ACC112 (cell line): ENCODE results near the gene GRM8.
A peak's percentile ranks its signal among the peaks of the same experiment; 100 is the strongest.

Source experiments
- H2AFZ ChIP-seq: fragments of 200-600 bp; sonication (generic); one replicate; pipeline ENCODE4 v1.6.0; 2017; ENCODE audit warnings: antibody characterized with exemption, low read length; ENCODE audit not compliant: unreplicated experiment
- H3K27ac ChIP-seq: fragments of 200-600 bp; sonication (generic); 2 replicates; pipeline ENCODE4 v1.5.1; 2014; ENCODE audit warnings: low read depth, mild to moderate bottlenecking, antibody characterized with exemption, low read length, moderate library complexity
- H3K27me3 ChIP-seq: fragments of 200-600 bp; sonication (generic); 2 replicates; pipeline ENCODE4 v1.6.1; 2014; ENCODE audit warnings: mild to moderate bottlenecking, antibody characterized with exemption, low read length, moderate library complexity, mixed read lengths; ENCODE audit not compliant: insufficient read depth
- H3K36me3 ChIP-seq: fragments of 200-600 bp; sonication (generic); 2 replicates; pipeline ENCODE4 v1.6.1; 2016; ENCODE audit warnings: mild to moderate bottlenecking, antibody characterized with exemption, low read length, moderate library complexity, mixed read lengths; ENCODE audit not compliant: insufficient read depth
- H3K4me1 ChIP-seq: fragments of 200-600 bp; sonication (generic); one replicate; pipeline ENCODE4 v1.6.1; 2016; ENCODE audit warnings: low read length, mixed read lengths; ENCODE audit not compliant: insufficient read depth, unreplicated experiment, control insufficient read depth
- H3K4me3 ChIP-seq: fragments of 200-600 bp; sonication (generic); 2 replicates; pipeline ENCODE4 v1.5.1; 2014; ENCODE audit warnings: mild to moderate bottlenecking, low read depth, low read length
- H3K79me2 ChIP-seq: fragments of 200-600 bp; sonication (generic); one replicate; pipeline ENCODE4 v1.6.0; 2016; ENCODE audit warnings: low read length; ENCODE audit not compliant: control insufficient read depth, unreplicated experiment, insufficient read depth

The GRM8 gene

GRCh38 chr7:126750207-126750911 is 502.4 kb downstream of the GRM8 start:
- Histone ChIP-seq H2AFZ (no peak overlapping the region), H3K4me3 (no peak overlapping the region)

GRCh38 chr7:126728967-126729366 is 523.8 kb downstream of the GRM8 start:
- H3K4me3 ChIP-seq, result no peak overlapping the region
- no peaks in the 10 kb centered on the region for H3K27me3 ChIP-seq
- no peaks in the 10 kb centered on the region for H3K79me2 ChIP-seq
- no peaks in the 10 kb centered on the region for H3K4me1 ChIP-seq
- H2AFZ ChIP-seq, result no peak overlapping the region
- no peak overlapping the region for H3K27ac ChIP-seq
- no peaks in the 10 kb centered on the region for H3K36me3 ChIP-seq

More at GRCh38 chr7:126750207-126750911, 502.4 kb downstream of the GRM8 start:
- Histone ChIP-seq H3K36me3 (no peaks in the 10 kb centered on the region), H3K4me1 (no peaks in the 10 kb centered on the region), H3K27me3 (no peaks in the 10 kb centered on the region), H3K27ac (no peak overlapping the region), H3K79me2 (no peaks in the 10 kb centered on the region)

DNA sequence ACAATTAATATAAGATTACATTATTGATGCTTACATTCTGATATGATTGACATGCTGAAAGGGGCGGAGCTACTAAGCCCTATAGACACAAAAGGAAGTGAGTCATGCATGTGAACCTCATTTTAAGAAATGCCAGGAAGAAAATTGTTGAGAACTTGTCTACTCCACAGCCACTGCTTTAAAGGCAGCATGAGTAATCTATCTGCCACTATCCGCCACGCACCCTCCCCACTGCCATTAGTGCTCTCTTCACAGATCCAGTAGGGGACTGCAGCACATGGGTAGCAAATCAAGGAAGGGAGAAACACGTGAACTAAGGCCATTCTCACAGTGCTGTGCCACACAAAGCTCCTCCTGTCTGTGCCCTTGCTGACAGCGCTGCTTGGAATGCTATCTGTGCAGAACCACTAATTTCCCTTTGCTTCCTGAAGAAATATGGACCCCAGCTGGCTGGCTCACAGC is 524.8 kb downstream of the GRM8 start:
- H3K27me3 ChIP-seq, result no peaks in the 10 kb centered on the region
- no peak overlapping the region for H2AFZ ChIP-seq
- H3K79me2 ChIP-seq, result no peaks in the 10 kb centered on the region
- H3K4me1 ChIP-seq, result no peaks in the 10 kb centered on the region
- H3K27ac ChIP-seq, result no peak overlapping the region
- no peaks in the 10 kb centered on the region for H3K36me3 ChIP-seq
- no peak overlapping the region for H3K4me3 ChIP-seq

DNA sequence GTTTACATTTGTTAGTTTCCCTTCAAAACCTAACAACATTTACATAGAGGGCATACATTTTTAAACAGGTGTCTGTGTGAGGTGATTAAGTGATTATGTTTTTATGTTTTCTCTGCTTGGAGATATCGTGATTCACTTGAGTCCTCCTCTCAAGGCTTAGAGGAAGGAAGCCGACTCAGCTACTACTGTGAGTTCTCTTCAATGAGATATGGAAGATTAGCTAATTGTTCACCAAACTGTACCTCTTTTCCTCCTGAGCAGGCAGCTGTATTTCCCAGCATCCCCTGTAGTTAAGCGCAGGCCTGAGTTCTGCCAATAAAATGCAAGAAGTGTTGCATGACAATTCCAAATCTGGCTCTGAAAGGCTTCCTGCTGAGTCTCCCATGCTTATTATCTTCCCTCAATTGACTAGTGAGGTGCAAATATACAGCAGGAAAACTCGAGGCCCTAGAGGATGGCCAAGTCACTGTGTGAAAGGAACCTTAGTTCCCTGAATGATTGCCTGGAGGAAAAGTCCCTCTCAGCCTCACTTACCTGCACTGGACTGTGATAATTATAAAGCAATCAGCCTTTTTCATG is 528.7 kb downstream of the GRM8 start:
- Histone ChIP-seq H3K4me3 (no peak overlapping the region), H3K27ac (no peak overlapping the region), H3K79me2 (no peaks in the 10 kb centered on the region), H2AFZ (no peak overlapping the region), H3K4me1 (no peaks in the 10 kb centered on the region), H3K36me3 (no peaks in the 10 kb centered on the region), H3K27me3 (no peaks in the 10 kb centered on the region)

- Histone ChIP-seq H3K4me3 (no peak overlapping the region), H2AFZ (no peak overlapping the region), H3K27ac (no peak overlapping the region), H3K36me3 (no peaks in the 10 kb centered on the region), H3K79me2 (no peaks in the 10 kb centered on the region), H3K4me1 (no peaks in the 10 kb centered on the region), H3K27me3 (no peaks in the 10 kb centered on the region)
Observed at GRCh38 chr7:126720232-126720631, 532.5 kb downstream of the GRM8 start.

DNA sequence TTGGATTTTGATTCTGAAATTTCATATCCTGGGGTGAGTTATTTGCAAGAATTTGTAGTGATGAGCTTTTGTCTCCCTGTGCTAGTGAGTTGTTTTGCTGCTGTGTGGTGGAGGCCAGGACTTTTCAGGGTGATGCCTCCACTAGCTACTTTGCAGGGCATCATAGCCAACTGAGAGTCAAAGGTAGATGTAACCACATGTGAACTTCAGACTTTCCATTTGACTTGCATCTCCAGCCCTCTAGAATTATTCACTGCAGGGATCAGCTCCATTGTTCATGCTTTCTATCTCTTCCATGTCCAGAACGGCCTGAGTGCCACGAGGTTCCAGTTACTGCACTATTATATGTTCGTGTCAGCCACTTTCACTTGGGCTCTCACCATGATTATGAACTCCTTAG is 534.3 kb downstream of the GRM8 start:
- Histone ChIP-seq H3K36me3 (no peaks in the 10 kb centered on the region), H3K4me3 (no peak overlapping the region), H3K27ac (no peak overlapping the region), H3K27me3 (no peaks in the 10 kb centered on the region), H3K4me1 (no peaks in the 10 kb centered on the region), H2AFZ (no peak overlapping the region), H3K79me2 (no peaks in the 10 kb centered on the region)

DNA sequence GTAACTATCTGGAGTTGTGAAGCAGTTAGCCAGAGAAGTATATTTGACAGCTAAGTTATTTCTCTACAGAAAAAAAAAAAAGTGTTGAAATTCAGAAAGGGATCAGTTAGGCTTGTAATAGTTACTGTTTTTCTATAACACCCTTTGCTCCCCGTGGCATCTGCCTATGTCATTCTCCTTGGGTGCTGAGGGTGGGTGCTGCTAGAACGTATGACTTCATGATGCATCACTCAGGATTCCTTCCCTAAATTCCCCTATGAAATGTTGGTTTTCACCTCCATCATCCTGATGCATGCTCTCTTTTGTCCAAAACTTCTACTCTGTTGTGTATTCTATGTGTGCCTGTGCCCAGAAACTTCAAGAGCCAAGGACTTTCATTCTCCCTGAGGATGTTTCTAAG is 536.4 kb downstream of the GRM8 start:
- Histone ChIP-seq H3K4me1 (no peaks in the 10 kb centered on the region), H3K27me3 (no peaks in the 10 kb centered on the region), H2AFZ (no peak overlapping the region), H3K36me3 (no peaks in the 10 kb centered on the region), H3K4me3 (no peak overlapping the region), H3K27ac (no peak overlapping the region), H3K79me2 (no peaks in the 10 kb centered on the region)

DNA sequence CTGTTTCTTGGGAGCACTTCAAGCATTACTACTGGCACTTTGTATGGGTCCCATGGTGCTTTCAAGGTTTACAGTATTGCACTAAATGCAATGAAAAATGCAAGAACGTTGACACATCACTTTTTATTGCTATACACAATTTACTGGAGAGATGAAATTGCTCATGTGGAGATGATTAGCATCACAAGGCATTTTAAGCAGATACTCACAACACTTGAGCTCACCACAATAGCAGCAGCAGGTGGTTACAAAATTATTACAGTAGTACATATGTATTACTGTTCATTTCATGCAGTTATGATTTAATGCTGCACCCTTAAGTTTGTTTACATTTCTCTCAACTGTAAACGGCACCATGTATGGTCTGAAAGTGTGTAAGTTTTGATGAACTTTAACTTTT is 537.7 kb downstream of the GRM8 start:
- Histone ChIP-seq H3K27me3 (no peaks in the 10 kb centered on the region), H3K4me1 (no peaks in the 10 kb centered on the region), H3K27ac (no peak overlapping the region), H3K4me3 (no peak overlapping the region), H3K79me2 (no peaks in the 10 kb centered on the region), H3K36me3 (no peaks in the 10 kb centered on the region), H2AFZ (no peak overlapping the region)

DNA sequence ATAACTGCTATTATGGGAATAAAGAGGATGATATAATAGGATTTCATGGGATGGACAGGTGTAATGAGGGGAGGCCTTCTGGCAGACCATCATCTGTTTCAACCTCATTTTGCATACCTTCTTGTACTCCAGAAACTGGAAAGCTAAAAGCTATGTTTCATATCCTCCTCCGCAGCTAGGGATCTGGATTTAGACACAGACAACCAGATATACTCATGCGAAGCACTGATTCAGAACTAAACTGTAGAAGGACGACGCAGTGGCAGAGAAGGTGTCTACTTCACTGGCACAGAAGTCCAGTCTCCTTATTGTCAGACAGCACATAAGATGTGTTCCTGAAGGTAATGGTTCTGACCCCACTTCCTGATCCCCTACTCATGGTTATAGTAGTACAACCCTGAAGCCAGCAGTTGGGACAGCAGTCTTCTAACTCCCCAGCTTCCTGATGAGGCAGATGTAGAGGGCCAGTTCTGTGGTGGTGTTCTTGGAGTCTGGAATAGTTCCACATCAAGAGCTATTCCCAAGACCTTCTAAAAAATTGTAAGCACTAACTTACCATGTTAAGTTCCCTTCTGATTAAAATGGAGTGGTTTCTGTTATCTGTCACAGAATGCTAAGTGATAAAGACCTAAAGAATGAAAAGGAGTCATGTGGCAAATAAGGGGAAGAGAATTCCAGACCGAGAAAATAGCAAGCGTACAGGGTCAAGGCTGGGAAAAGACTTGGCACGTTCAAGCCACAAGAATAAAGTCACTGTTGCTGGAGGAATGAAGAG is 550.3 kb downstream of the GRM8 start:
- no peaks in the 10 kb centered on the region for H3K79me2 ChIP-seq
- no peaks in the 10 kb centered on the region for H3K27me3 ChIP-seq
- no peaks in the 10 kb centered on the region for H3K36me3 ChIP-seq
- H3K27ac ChIP-seq, result no peak overlapping the region
- no peaks in the 10 kb centered on the region for H3K4me1 ChIP-seq
- no peak overlapping the region for H3K4me3 ChIP-seq
- no peak overlapping the region for H2AFZ ChIP-seq

- no peak overlapping the region for H2AFZ ChIP-seq
- no peaks in the 10 kb centered on the region for H3K79me2 ChIP-seq
- peak overlapping the region; percentile 52; the same call in 1 of the 2 replicates for H3K27ac ChIP-seq
- H3K4me3 ChIP-seq, result no peak overlapping the region
- H3K4me1 ChIP-seq, result no peaks in the 10 kb centered on the region
- no peaks in the 10 kb centered on the region for H3K27me3 ChIP-seq
- H3K36me3 ChIP-seq, result no peaks in the 10 kb centered on the region
Observed at GRCh38 chr7:126700807-126701604, 551.7 kb downstream of the GRM8 start.
